OCI-LY3 (cell line): ENCODE measurements around the gene SYAP1.

ENCODE experiments used
- CTCF ChIP-seq: fragments of 200-600, 300-600 bp; sonication (generic); IDR thresholded peaks from 2 replicates; pipeline ENCODE4 v1.5.1; 2014; ENCODE audit warnings: antibody characterized with exemption, low read length, low read depth
- EZH2phosphoT487 ChIP-seq: fragments of 200-600 bp; shearing (Covaris generic); IDR thresholded peaks from 2 replicates; pipeline ENCODE4 v1.6.1; 2018; ENCODE audit warnings: antibody characterized with exemption, mixed run types, low read depth

- TF ChIP-seq CTCF (no peak), EZH2phosphoT487 (no peak)
These were observed 77.9 kb downstream of the SYAP1 start for GRCh38 chrX:16797358-16797757.
